GM12878 (cell line): ENCODE measurements around the gene VTCN1. TPM values are rescaled to one million over a fixed set of nuclear protein-coding genes. Genes with fewer than 3 reads are reported as not detected.

Experiments used
- ATAC-seq: fragments of 200-7000 bp; cut with Tn5 transposase; 3 replicates; pipeline ENCODE4 v1.9.1; 2020; ENCODE audit warnings: mild to moderate bottlenecking, moderate library complexity
- BruUV-seq: library from RNA; stranded (reverse); fragments of 400-500 nt; replicated peaks from 2 replicates; lab custom pipeline; 2021; lab: Mats Ljungman, UMichigan
- CTCF ChIA-PET: fragments of 300-600 bp; sonication (Branson Sonifier 250); formaldehyde crosslinking; extraction: SDS; loops from one replicate; lab custom pipeline; 2021; ENCODE audit warnings: inconsistent platforms; lab: Yijun Ruan, JAX
- POLR2A ChIA-PET: fragments of 350-600 bp; formaldehyde crosslinking; extraction: SDS; loops from one replicate; lab custom pipeline; 2021; ENCODE audit warnings: inconsistent platforms; lab: Charles Lee
- RAD21 ChIA-PET: fragments of 300-600 bp; sonication (Branson Sonifier 250); formaldehyde crosslinking; loops from one replicate; lab custom pipeline; 2023; ENCODE audit warnings: antibody characterized with exemption; ENCODE audit not compliant: unreplicated experiment; lab: Charles Lee
- SMC1A ChIA-PET: fragments of 300-600 bp; sonication (Branson Sonifier 250); formaldehyde crosslinking; loops from one replicate; lab custom pipeline; 2023; ENCODE audit not compliant: unreplicated experiment, uncharacterized antibody; lab: Charles Lee
- DNase-seq: peaks from one replicate; pipeline ENCODE4 v3.0.0-alpha.2; 2011; ENCODE audit warnings: low read depth, low spot score
- FAIRE-seq: peaks from 3 replicates; lab custom pipeline; 2011; peaks lifted over from hg19 to GRCh38; lab: Jason Lieb, UNC
- H2AFZ ChIP-seq: 2 replicates; pipeline ENCODE4 v1.6.0; 2011; ENCODE audit warnings: low read depth, low read length, control low read depth; ENCODE audit not compliant: control insufficient read depth
- H3K27ac ChIP-seq: 2 replicates; pipeline ENCODE4 v1.5.1; 2011; ENCODE audit warnings: control low read depth; ENCODE audit not compliant: control insufficient read depth, insufficient read depth
- H3K27me3 ChIP-seq, 2 experiments: replicated peaks in 1 of 2; 2 replicates each; pipeline versions ENCODE4 v1.6.0 to v1.6.1; 2011; ENCODE audit warnings: low read length in 1 of 2; ENCODE audit not compliant: control insufficient read depth in 2 of 2, insufficient read depth in 2 of 2
- H3K36me3 ChIP-seq, 2 experiments: 2 replicates each; pipeline ENCODE4 v1.5.1; 2011; ENCODE audit warnings: low read length in 1 of 2; ENCODE audit not compliant: control insufficient read depth in 2 of 2, insufficient read depth in 2 of 2
- H3K4me1 ChIP-seq: 2 replicates; pipeline ENCODE4 v1.6.1; 2011; ENCODE audit warnings: mild to moderate bottlenecking, low read length, moderate library complexity, mixed read lengths; ENCODE audit not compliant: control insufficient read depth, insufficient read depth
- H3K4me2 ChIP-seq: 2 replicates; pipeline ENCODE4 v1.6.0; 2011; ENCODE audit warnings: control low read depth; ENCODE audit not compliant: control insufficient read depth, insufficient read depth
- H3K4me3 ChIP-seq: fragments of 200-600 bp; sonication (generic); 2 replicates; pipeline ENCODE4 v1.5.1; 2016
- H3K79me2 ChIP-seq: 2 replicates; pipeline ENCODE4 v1.6.0; 2011; ENCODE audit warnings: low read length; ENCODE audit not compliant: control insufficient read depth, insufficient read depth
- H3K9ac ChIP-seq: 2 replicates; pipeline ENCODE4 v1.8.0; 2011; ENCODE audit warnings: low read length, control low read depth, mixed read lengths; ENCODE audit not compliant: control insufficient read depth, insufficient read depth
- H3K9me3 ChIP-seq: replicated peaks from 3 replicates; pipeline ENCODE4 v1.5.1; 2011; ENCODE audit warnings: mild to moderate bottlenecking, low read length; ENCODE audit not compliant: control insufficient read depth, insufficient read depth
- H4K20me1 ChIP-seq: 2 replicates; pipeline ENCODE4 v1.6.0; 2011; ENCODE audit not compliant: control insufficient read depth, insufficient read depth
- DPF2 ChIP-seq: fragments of 450-650 bp; IDR thresholded peaks from 2 replicates; pipeline ENCODE4 v1.6.1; 2017; ENCODE audit warnings: mild to moderate bottlenecking
- FOXK2 ChIP-seq: fragments of 450-650 bp; IDR thresholded peaks from 2 replicates; pipeline ENCODE4 v1.6.1; 2017; ENCODE audit warnings: mild to moderate bottlenecking, moderate library complexity
- NFYA ChIP-seq: IDR thresholded peaks from 2 replicates; pipeline ENCODE4 v1.6.1; 2011; ENCODE audit warnings: low read depth, mild to moderate bottlenecking, low read length, improper control_type of control experiment, borderline replicate concordance
- PAX8 ChIP-seq: fragments of 450-650 bp; IDR thresholded peaks from 2 replicates; pipeline ENCODE4 v1.6.1; 2017; ENCODE audit warnings: mild to moderate bottlenecking, moderate library complexity
- STAT3 ChIP-seq: IDR thresholded peaks from 2 replicates; pipeline ENCODE4 v1.6.1; 2011; ENCODE audit warnings: low read depth, low read length, improper control_type of control experiment
- YY1 ChIP-seq: IDR thresholded peaks from 2 replicates; pipeline ENCODE4 v1.6.1; 2011; ENCODE audit warnings: low read depth, mild to moderate bottlenecking, low read length
- ZBED1 ChIP-seq: IDR thresholded peaks from 2 replicates; pipeline ENCODE4 v1.6.1; 2016; ENCODE audit warnings: borderline replicate concordance
- ZNF24 ChIP-seq: fragments of 450-650 bp; IDR thresholded peaks from 2 replicates; pipeline ENCODE4 v1.6.1; 2017; ENCODE audit warnings: antibody characterized with exemption, mild to moderate bottlenecking
- WGBS: methylation state at CpG from one replicate; pipeline ENCODE4 v1.1.6; 2016; ENCODE audit warnings: low lambda C conversion rate; ENCODE audit not compliant: insufficient replicate concordance, insufficient coverage; ENCODE audit errors: missing lambda C conversion rate; 5-methylcytosine and 5-hydroxymethylcytosine counted together
- in situ Hi-C: fragments of 300-500 bp; cut with MboI; formaldehyde crosslinking; loops from 9 replicates; pipeline ENCODE4 v1.14.3; 2018; ENCODE audit warnings: mixed read lengths
- intact Hi-C: fragments of 100-400 bp; cut with micrococcal nuclease; formaldehyde crosslinking; loops from one replicate; pipeline ENCODE4 v1.14.2; 2022; ENCODE audit not compliant: unreplicated experiment
- polyA plus RNA-seq, 11 experiments: library from polyadenylated mRNA; depleted of rRNA in 4 of 11; unstranded in 6 of 11; stranded (reverse) in 5 of 11; fragments of >200 nt; fragmentation: Nextera tagmentation in 4 of 11; fragmentation: Illumina TruSeq in 1 of 11; extraction: Ambion mirVana in 4 of 11; extraction: Trizol in 1 of 11; gene quantifications; 1 replicate in 1 of 11; 2 replicates in 10 of 11; pipeline versions ENCODE4 v1.2.1 to v1.2.3, GENCODE V29; 2011 to 2016; ENCODE audit warnings: inconsistent platforms in 2 of 11, missing spikeins in 2 of 11, low read depth in 1 of 11
- total RNA-seq, 4 experiments: library from RNA; depleted of rRNA in 3 of 4; stranded (reverse); fragments of >200 nt in 3 of 4; fragmentation: Illumina TruSeq in 1 of 4; extraction: Trizol in 1 of 4; gene quantifications; 2 replicates each; pipeline versions ENCODE4 v1.2.1 to v1.2.3, GENCODE V29; 2013 to 2021
- TF ChIP-seq, protein P1 (sequence below): fragments of 450-650 bp; IDR thresholded peaks from 2 replicates; pipeline ENCODE4 v1.6.1; 2016; ENCODE audit warnings: mild to moderate bottlenecking
- TF ChIP-seq, protein P2 (sequence below): fragments of 450-650 bp; IDR thresholded peaks from 2 replicates; pipeline ENCODE4 v1.6.1; 2017; ENCODE audit warnings: borderline replicate concordance
- TF ChIP-seq, protein P3 (sequence below): IDR thresholded peaks from 2 replicates; pipeline ENCODE4 v1.6.1; 2011; ENCODE audit warnings: borderline replicate concordance, low read depth, mild to moderate bottlenecking, moderate library complexity, low read length; ENCODE audit not compliant: insufficient read depth, poor library complexity, severe bottlenecking

Gene VTCN1
- total and polyA plus RNA-seq, 10 of the 15 experiments (the other 5 are each of a cell fraction or from before 2014, with no cell fraction given), result not detected

DNA sequence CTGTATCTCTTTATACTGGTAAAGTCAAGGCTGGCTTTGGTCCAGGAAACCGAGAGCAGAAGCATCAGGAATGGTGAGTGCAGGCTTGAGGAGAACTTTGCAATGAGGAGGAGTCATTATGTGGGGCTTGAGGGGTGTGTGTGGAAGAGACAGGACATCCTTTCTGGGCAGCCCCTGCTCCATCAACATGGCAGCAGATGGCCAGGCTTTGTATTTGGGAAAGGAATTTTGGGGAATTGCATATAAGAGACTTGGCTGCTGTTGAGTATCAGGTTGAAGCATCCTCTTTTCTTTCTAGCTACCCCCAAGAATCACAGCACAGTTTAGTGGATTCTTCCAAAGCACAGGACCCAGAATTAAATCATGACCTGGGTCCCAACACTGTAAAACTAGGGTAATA lies 33.4 kb downstream of the VTCN1 start:
- no peaks in the 10 kb centered on the region for H3K36me3 ChIP-seq
- intact Hi-C loops, result no loop called here
- no peak for TF ChIP-seq ZBED1
- TF ChIP-seq, protein P1, sequence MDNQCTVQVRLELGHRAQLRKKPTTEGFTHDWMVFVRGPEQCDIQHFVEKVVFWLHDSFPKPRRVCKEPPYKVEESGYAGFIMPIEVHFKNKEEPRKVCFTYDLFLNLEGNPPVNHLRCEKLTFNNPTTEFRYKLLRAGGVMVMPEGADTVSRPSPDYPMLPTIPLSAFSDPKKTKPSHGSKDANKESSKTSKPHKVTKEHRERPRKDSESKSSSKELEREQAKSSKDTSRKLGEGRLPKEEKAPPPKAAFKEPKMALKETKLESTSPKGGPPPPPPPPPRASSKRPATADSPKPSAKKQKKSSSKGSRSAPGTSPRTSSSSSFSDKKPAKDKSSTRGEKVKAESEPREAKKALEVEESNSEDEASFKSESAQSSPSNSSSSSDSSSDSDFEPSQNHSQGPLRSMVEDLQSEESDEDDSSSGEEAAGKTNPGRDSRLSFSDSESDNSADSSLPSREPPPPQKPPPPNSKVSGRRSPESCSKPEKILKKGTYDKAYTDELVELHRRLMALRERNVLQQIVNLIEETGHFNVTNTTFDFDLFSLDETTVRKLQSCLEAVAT, result no peak
- no peak for TF ChIP-seq ZNF24
- TF ChIP-seq, protein P2, sequence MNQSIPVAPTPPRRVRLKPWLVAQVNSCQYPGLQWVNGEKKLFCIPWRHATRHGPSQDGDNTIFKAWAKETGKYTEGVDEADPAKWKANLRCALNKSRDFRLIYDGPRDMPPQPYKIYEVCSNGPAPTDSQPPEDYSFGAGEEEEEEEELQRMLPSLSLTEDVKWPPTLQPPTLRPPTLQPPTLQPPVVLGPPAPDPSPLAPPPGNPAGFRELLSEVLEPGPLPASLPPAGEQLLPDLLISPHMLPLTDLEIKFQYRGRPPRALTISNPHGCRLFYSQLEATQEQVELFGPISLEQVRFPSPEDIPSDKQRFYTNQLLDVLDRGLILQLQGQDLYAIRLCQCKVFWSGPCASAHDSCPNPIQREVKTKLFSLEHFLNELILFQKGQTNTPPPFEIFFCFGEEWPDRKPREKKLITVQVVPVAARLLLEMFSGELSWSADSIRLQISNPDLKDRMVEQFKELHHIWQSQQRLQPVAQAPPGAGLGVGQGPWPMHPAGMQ, result no peak
- TF ChIP-seq STAT3, result no peak
- no peak for TF ChIP-seq FOXK2
- TF ChIP-seq DPF2, result no peak
- TF ChIP-seq, protein P3, sequence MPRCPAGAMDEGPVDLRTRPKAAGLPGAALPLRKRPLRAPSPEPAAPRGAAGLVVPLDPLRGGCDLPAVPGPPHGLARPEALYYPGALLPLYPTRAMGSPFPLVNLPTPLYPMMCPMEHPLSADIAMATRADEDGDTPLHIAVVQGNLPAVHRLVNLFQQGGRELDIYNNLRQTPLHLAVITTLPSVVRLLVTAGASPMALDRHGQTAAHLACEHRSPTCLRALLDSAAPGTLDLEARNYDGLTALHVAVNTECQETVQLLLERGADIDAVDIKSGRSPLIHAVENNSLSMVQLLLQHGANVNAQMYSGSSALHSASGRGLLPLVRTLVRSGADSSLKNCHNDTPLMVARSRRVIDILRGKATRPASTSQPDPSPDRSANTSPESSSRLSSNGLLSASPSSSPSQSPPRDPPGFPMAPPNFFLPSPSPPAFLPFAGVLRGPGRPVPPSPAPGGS, result no peak
- no peak for TF ChIP-seq NFYA
- no peak for TF ChIP-seq PAX8
- no peak for TF ChIP-seq YY1
- TF ChIP-seq, all 136 proteins: peak for 0
- Histone ChIP-seq H3K79me2 (no peaks in the 10 kb centered on the region), H3K27ac (no peak overlapping the region), H3K9ac (no peak overlapping the region), H4K20me1 (no peaks in the 10 kb centered on the region), H3K4me2 (no peak overlapping the region), H3K27me3 (no peaks in the 10 kb centered on the region), H2AFZ (no peak overlapping the region), H3K4me1 (no peaks in the 10 kb centered on the region), H3K4me3 (no peak overlapping the region), H3K9me3 (no peaks in the 10 kb centered on the region)
- no TSS peak for BruUV-seq
- ATAC-seq, result no peak
- in situ Hi-C loops, result no loop called here
- ChIA-PET SMC1A (interaction anchor here (0.7 kb wide), 1 partner anchor 57 kb away, joined by 4 read pairs; no protein-coding TSS in a partner anchor), RAD21 (no interaction called here), CTCF (no interaction called here), POLR2A (no interaction called here)
- 5% methylated on average over 1 of the region's 1 CpG for WGBS
- no peak for DNase-seq
- FAIRE-seq, result no peak
